GM12878 (cell line): ENCODE results near the gene ARL3. TPM values are rescaled to one million over a fixed set of nuclear protein-coding genes. Genes with fewer than 3 reads are reported as not detected.

Experiments used
- ATAC-seq: fragments of 200-7000 bp; cut with Tn5 transposase; 3 replicates; pipeline ENCODE4 v1.9.1; 2020; ENCODE audit warnings: mild to moderate bottlenecking, moderate library complexity
- BruUV-seq: library from RNA; stranded (reverse); fragments of 400-500 nt; replicated peaks from 2 replicates; lab custom pipeline; 2021; lab: Mats Ljungman, UMichigan
- CTCF ChIA-PET: fragments of 300-600 bp; sonication (Branson Sonifier 250); formaldehyde crosslinking; extraction: SDS; loops from one replicate; lab custom pipeline; 2021; ENCODE audit warnings: inconsistent platforms; lab: Yijun Ruan, JAX
- POLR2A ChIA-PET: fragments of 350-600 bp; formaldehyde crosslinking; extraction: SDS; loops from one replicate; lab custom pipeline; 2021; ENCODE audit warnings: inconsistent platforms; lab: Charles Lee
- RAD21 ChIA-PET: fragments of 300-600 bp; sonication (Branson Sonifier 250); formaldehyde crosslinking; loops from one replicate; lab custom pipeline; 2023; ENCODE audit warnings: antibody characterized with exemption; ENCODE audit not compliant: unreplicated experiment; lab: Charles Lee
- SMC1A ChIA-PET: fragments of 300-600 bp; sonication (Branson Sonifier 250); formaldehyde crosslinking; loops from one replicate; lab custom pipeline; 2023; ENCODE audit not compliant: unreplicated experiment, uncharacterized antibody; lab: Charles Lee
- DNase-seq: peaks from one replicate; pipeline ENCODE4 v3.0.0-alpha.2; 2011; ENCODE audit warnings: low read depth, low spot score
- FAIRE-seq: peaks from 3 replicates; lab custom pipeline; 2011; peaks lifted over from hg19 to GRCh38; lab: Jason Lieb, UNC
- H2AFZ ChIP-seq: 2 replicates; pipeline ENCODE4 v1.6.0; 2011; ENCODE audit warnings: low read depth, low read length, control low read depth; ENCODE audit not compliant: control insufficient read depth
- H3K27ac ChIP-seq: 2 replicates; pipeline ENCODE4 v1.5.1; 2011; ENCODE audit warnings: control low read depth; ENCODE audit not compliant: control insufficient read depth, insufficient read depth
- H3K27me3 ChIP-seq, 2 experiments: replicated peaks in 1 of 2; 2 replicates each; pipeline versions ENCODE4 v1.6.0 to v1.6.1; 2011; ENCODE audit warnings: low read length in 1 of 2; ENCODE audit not compliant: control insufficient read depth in 2 of 2, insufficient read depth in 2 of 2
- H3K36me3 ChIP-seq, 2 experiments: 2 replicates each; pipeline ENCODE4 v1.5.1; 2011; ENCODE audit warnings: low read length in 1 of 2; ENCODE audit not compliant: control insufficient read depth in 2 of 2, insufficient read depth in 2 of 2
- H3K4me1 ChIP-seq: 2 replicates; pipeline ENCODE4 v1.6.1; 2011; ENCODE audit warnings: mild to moderate bottlenecking, low read length, moderate library complexity, mixed read lengths; ENCODE audit not compliant: control insufficient read depth, insufficient read depth
- H3K4me2 ChIP-seq: 2 replicates; pipeline ENCODE4 v1.6.0; 2011; ENCODE audit warnings: control low read depth; ENCODE audit not compliant: control insufficient read depth, insufficient read depth
- H3K4me3 ChIP-seq: fragments of 200-600 bp; sonication (generic); 2 replicates; pipeline ENCODE4 v1.5.1; 2016
- H3K79me2 ChIP-seq: 2 replicates; pipeline ENCODE4 v1.6.0; 2011; ENCODE audit warnings: low read length; ENCODE audit not compliant: control insufficient read depth, insufficient read depth
- H3K9ac ChIP-seq: 2 replicates; pipeline ENCODE4 v1.8.0; 2011; ENCODE audit warnings: low read length, control low read depth, mixed read lengths; ENCODE audit not compliant: control insufficient read depth, insufficient read depth
- H3K9me3 ChIP-seq: replicated peaks from 3 replicates; pipeline ENCODE4 v1.5.1; 2011; ENCODE audit warnings: mild to moderate bottlenecking, low read length; ENCODE audit not compliant: control insufficient read depth, insufficient read depth
- H4K20me1 ChIP-seq: 2 replicates; pipeline ENCODE4 v1.6.0; 2011; ENCODE audit not compliant: control insufficient read depth, insufficient read depth
- JUND ChIP-seq: IDR thresholded peaks from 2 replicates; pipeline ENCODE4 v1.6.1; 2012; ENCODE audit warnings: low read depth, mild to moderate bottlenecking, low read length, improper control_type of control experiment, moderate library complexity
- KDM1A ChIP-seq: fragments of 200-600 bp; sonication (generic); IDR thresholded peaks from 2 replicates; pipeline ENCODE4 v1.6.1; 2016; ENCODE audit warnings: borderline replicate concordance
- PBX3 ChIP-seq: IDR thresholded peaks from 2 replicates; pipeline ENCODE4 v1.6.1; 2011; ENCODE audit warnings: mild to moderate bottlenecking, low read depth, low read length, moderate library complexity; ENCODE audit not compliant: insufficient replicate concordance
- SPI1 ChIP-seq: IDR thresholded peaks from 2 replicates; pipeline ENCODE4 v1.6.1; 2011; ENCODE audit warnings: low read depth, mild to moderate bottlenecking, low read length, moderate library complexity, borderline replicate concordance; ENCODE audit not compliant: insufficient read depth
- SUZ12 ChIP-seq: fragments of 200-600 bp; sonication (generic); IDR thresholded peaks from one replicate; pipeline ENCODE4 v1.6.1; 2018; ENCODE audit warnings: antibody characterized with exemption, mild to moderate bottlenecking; ENCODE audit not compliant: unreplicated experiment
- ZZZ3 ChIP-seq: IDR thresholded peaks from 2 replicates; pipeline ENCODE4 v1.6.1; 2011; ENCODE audit warnings: low read depth; ENCODE audit not compliant: control insufficient read depth, insufficient read length
- WGBS: methylation state at CpG from one replicate; pipeline ENCODE4 v1.1.6; 2016; ENCODE audit warnings: low lambda C conversion rate; ENCODE audit not compliant: insufficient replicate concordance, insufficient coverage; ENCODE audit errors: missing lambda C conversion rate; 5-methylcytosine and 5-hydroxymethylcytosine counted together
- in situ Hi-C: fragments of 300-500 bp; cut with MboI; formaldehyde crosslinking; loops from 9 replicates; pipeline ENCODE4 v1.14.3; 2018; ENCODE audit warnings: mixed read lengths
- intact Hi-C: fragments of 100-400 bp; cut with micrococcal nuclease; formaldehyde crosslinking; loops from one replicate; pipeline ENCODE4 v1.14.2; 2022; ENCODE audit not compliant: unreplicated experiment
- polyA plus RNA-seq, 11 experiments: library from polyadenylated mRNA; depleted of rRNA in 4 of 11; unstranded in 6 of 11; stranded (reverse) in 5 of 11; fragments of >200 nt; fragmentation: Nextera tagmentation in 4 of 11; fragmentation: Illumina TruSeq in 1 of 11; extraction: Ambion mirVana in 4 of 11; extraction: Trizol in 1 of 11; gene quantifications; 1 replicate in 1 of 11; 2 replicates in 10 of 11; pipeline versions ENCODE4 v1.2.1 to v1.2.3, GENCODE V29; 2011 to 2016; ENCODE audit warnings: inconsistent platforms in 2 of 11, missing spikeins in 2 of 11, low read depth in 1 of 11
- total RNA-seq, 4 experiments: library from RNA; depleted of rRNA in 3 of 4; stranded (reverse); fragments of >200 nt in 3 of 4; fragmentation: Illumina TruSeq in 1 of 4; extraction: Trizol in 1 of 4; gene quantifications; 2 replicates each; pipeline versions ENCODE4 v1.2.1 to v1.2.3, GENCODE V29; 2013 to 2021

The ARL3 gene
- total and polyA plus RNA-seq, 10 of the 15 experiments (the other 5 are each of a cell fraction or from before 2014, with no cell fraction given) = 4.9 to 26.1 (median 11.0) TPM

- no peak for FAIRE-seq
- H3K27ac ChIP-seq = no peak overlapping the region
- ChIA-PET CTCF (interaction anchor here (4.7 kb wide), 1 partner anchor 10 kb away, joined by 32 read pairs; no protein-coding TSS in a partner anchor), POLR2A (no interaction called here), SMC1A (interaction anchor here (1.0 to 2.5 kb wide), 3 partner anchors 9 to 22 kb away, joined by 3 to 9 read pairs (median 5); no protein-coding TSS in a partner anchor), RAD21 (interaction anchor here (1.5 kb wide), 1 partner anchor 42 kb away, joined by 4 read pairs; no protein-coding TSS in a partner anchor)
- H4K20me1 ChIP-seq = no peaks in the 10 kb centered on the region
- H3K27me3 ChIP-seq = no peaks in the 10 kb centered on the region
- TF ChIP-seq PBX3 = no peak
- TF ChIP-seq ZZZ3 = no peak
- no peak for TF ChIP-seq SUZ12
- TF ChIP-seq KDM1A = no peak
- no peak for TF ChIP-seq SPI1
- no peak for TF ChIP-seq JUND
- 90% methylated on average over 7 of the region's 7 CpGs for WGBS
- no peak for DNase-seq
- no peak overlapping the region for H2AFZ ChIP-seq
- BruUV-seq = no TSS peak
- H3K4me2 ChIP-seq = no peak overlapping the region
- ATAC-seq = no peak
- in situ Hi-C loops (no loop called here), intact Hi-C loops (no loop called here)
- no peak overlapping the region for H3K4me3 ChIP-seq
- H3K4me1 ChIP-seq = peaks cover 5% of the 10 kb centered on the region
- H3K36me3 ChIP-seq = peaks cover 0 to 4% of the 10 kb centered on the region in 2 experiments; a peak in 2 of 4 replicates
- peaks cover 3% of the 10 kb centered on the region; the same call in 2 of the 3 replicates for H3K9me3 ChIP-seq
- peaks cover 5% of the 10 kb centered on the region for H3K79me2 ChIP-seq
- H3K9ac ChIP-seq = no peak overlapping the region
Measured at GRCh38 chr10:102762401-102763015, 48.3 kb upstream of the ARL3 start.
